Muscle layer of colon (tissue), 2 donors: ENCODE results near the gene TRUB1.

Source experiments
- H3K27ac ChIP-seq: one replicate; pipeline ENCODE4 v1.7.0; 2013; ENCODE audit warnings: low read depth, mild to moderate bottlenecking, low read length, moderate library complexity
- H3K27me3 ChIP-seq, 2 donors: one replicate each; pipeline ENCODE4 v1.7.0; 2013; ENCODE audit warnings: low read length in 2 of 2, mild to moderate bottlenecking in 2 of 2; ENCODE audit not compliant: insufficient read depth in 2 of 2, control insufficient read depth in 1 of 2
- H3K36me3 ChIP-seq: one replicate; pipeline ENCODE4 v1.7.0; 2013; ENCODE audit warnings: mild to moderate bottlenecking, low read length; ENCODE audit not compliant: insufficient read depth
- H3K4me1 ChIP-seq: one replicate; pipeline ENCODE4 v1.7.0; 2013; ENCODE audit warnings: mild to moderate bottlenecking, low read length; ENCODE audit not compliant: insufficient read depth
- H3K4me3 ChIP-seq, 2 donors: one replicate each; pipeline ENCODE4 v1.7.0; 2013; ENCODE audit warnings: low read length in 2 of 2, low read depth in 1 of 2, mild to moderate bottlenecking in 1 of 2, moderate library complexity in 1 of 2
- H3K9ac ChIP-seq: one replicate; pipeline ENCODE4 v1.7.0; 2013; ENCODE audit warnings: low read length
- H3K9me3 ChIP-seq: one replicate; pipeline ENCODE4 v1.7.0; 2013; ENCODE audit warnings: mild to moderate bottlenecking, low read length
- donor health status: abdominal sarcoma.
- donor health status: Adenocarcinoma of cecum.

Gene TRUB1

GRCh38 chr10:114953047-114953446 lies 15.1 kb downstream of the TRUB1 start:
- H3K4me1 ChIP-seq = peaks cover 22% of the 10 kb centered on the region
- H3K4me3 ChIP-seq = no peak overlapping the region
- no peaks in the 10 kb centered on the region for H3K27me3 ChIP-seq
- H3K27ac ChIP-seq = no peak overlapping the region
- H3K36me3 ChIP-seq = no peaks in the 10 kb centered on the region
- H3K9me3 ChIP-seq = no peaks in the 10 kb centered on the region
- H3K9ac ChIP-seq = no peak overlapping the region

DNA sequence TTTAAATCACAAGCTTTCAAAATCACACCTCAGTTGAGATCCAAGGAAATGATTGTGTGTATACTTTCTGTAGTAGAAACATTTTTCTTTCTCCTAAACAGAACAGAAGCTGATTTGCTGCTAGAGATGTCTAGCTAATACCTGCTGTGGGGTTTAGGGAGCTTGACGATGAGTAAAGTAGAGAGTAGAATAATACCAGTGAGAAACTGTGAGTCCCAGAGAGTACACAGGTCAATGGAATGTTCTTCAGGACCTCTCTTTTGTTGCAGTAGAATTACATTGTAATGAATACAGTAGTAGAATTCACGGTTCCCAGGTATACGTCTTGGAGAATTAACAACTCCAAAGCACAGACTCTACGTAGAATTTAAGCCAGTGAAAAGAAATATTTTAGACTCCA lies 18.0 kb downstream of the TRUB1 start:
- Histone ChIP-seq H3K27ac (no peak overlapping the region), H3K4me1 (peaks cover 39% of the 10 kb centered on the region), H3K27me3 (no peaks in the 10 kb centered on the region), H3K9me3 (no peaks in the 10 kb centered on the region), H3K4me3 (no peak overlapping the region), H3K36me3 (no peaks in the 10 kb centered on the region), H3K9ac (no peak overlapping the region)

GRCh38 chr10:114956466-114956865 lies 18.5 kb downstream of the TRUB1 start:
- Histone ChIP-seq H3K4me3 (no peak overlapping the region), H3K27me3 (no peaks in the 10 kb centered on the region), H3K9ac (no peak overlapping the region), H3K4me1 (peaks cover 44% of the 10 kb centered on the region), H3K27ac (peak overlapping the region; percentile 30), H3K9me3 (no peaks in the 10 kb centered on the region), H3K36me3 (no peaks in the 10 kb centered on the region)

GRCh38 chr10:114957122-114957521 lies 19.1 kb downstream of the TRUB1 start:
- no peak overlapping the region for H3K9ac ChIP-seq
- H3K4me1 ChIP-seq = peaks cover 48% of the 10 kb centered on the region
- H3K27me3 ChIP-seq = no peaks in the 10 kb centered on the region
- H3K4me3 ChIP-seq = no peak overlapping the region
- no peaks in the 10 kb centered on the region for H3K9me3 ChIP-seq
- H3K27ac ChIP-seq = peak overlapping the region; percentile 30
- H3K36me3 ChIP-seq = no peaks in the 10 kb centered on the region

GRCh38 chr10:114957673-114958072 lies 19.7 kb downstream of the TRUB1 start:
- H3K27ac ChIP-seq = peak overlapping the region; percentile 22
- no peaks in the 10 kb centered on the region for H3K27me3 ChIP-seq
- H3K9ac ChIP-seq = no peak overlapping the region
- H3K36me3 ChIP-seq = no peaks in the 10 kb centered on the region
- no peak overlapping the region for H3K4me3 ChIP-seq
- no peaks in the 10 kb centered on the region for H3K9me3 ChIP-seq
- H3K4me1 ChIP-seq = peaks cover 51% of the 10 kb centered on the region

- H3K9me3 ChIP-seq = no peaks in the 10 kb centered on the region
- no peak overlapping the region for H3K9ac ChIP-seq
- H3K36me3 ChIP-seq = no peaks in the 10 kb centered on the region
- no peaks in the 10 kb centered on the region for H3K27me3 ChIP-seq
- H3K4me1 ChIP-seq = peaks cover 36% of the 10 kb centered on the region
- no peak overlapping the region for H3K4me3 ChIP-seq
- no peak overlapping the region for H3K27ac ChIP-seq
Measured at GRCh38 chr10:114962441-114962840, 24.4 kb downstream of the TRUB1 start.

GRCh38 chr10:114963908-114964307 lies 25.9 kb downstream of the TRUB1 start:
- H3K36me3 ChIP-seq = no peaks in the 10 kb centered on the region
- peaks cover 25% of the 10 kb centered on the region for H3K4me1 ChIP-seq
- no peaks in the 10 kb centered on the region for H3K27me3 ChIP-seq
- no peak overlapping the region for H3K9ac ChIP-seq
- H3K9me3 ChIP-seq = no peaks in the 10 kb centered on the region
- no peak overlapping the region for H3K4me3 ChIP-seq
- no peak overlapping the region for H3K27ac ChIP-seq

GRCh38 chr10:114967071-114967470 lies 29.1 kb downstream of the TRUB1 start:
- Histone ChIP-seq H3K4me3 (no peak overlapping the region), H3K4me1 (peaks cover 13% of the 10 kb centered on the region), H3K27ac (no peak overlapping the region), H3K36me3 (no peaks in the 10 kb centered on the region), H3K9ac (no peak overlapping the region), H3K27me3 (no peaks in the 10 kb centered on the region), H3K9me3 (no peaks in the 10 kb centered on the region)

- peaks cover 9% of the 10 kb centered on the region for H3K4me1 ChIP-seq
- H3K9me3 ChIP-seq = no peaks in the 10 kb centered on the region
- no peaks in the 10 kb centered on the region for H3K27me3 ChIP-seq
- no peak overlapping the region for H3K4me3 ChIP-seq
- H3K27ac ChIP-seq = peak overlapping the region; percentile 3
- no peak overlapping the region for H3K9ac ChIP-seq
- H3K36me3 ChIP-seq = no peaks in the 10 kb centered on the region
Measured at GRCh38 chr10:114970515-114970914, 32.5 kb downstream of the TRUB1 start.

GRCh38 chr10:114973306-114973705 lies 35.3 kb downstream of the TRUB1 start:
- H3K27ac ChIP-seq = no peak overlapping the region
- H3K9ac ChIP-seq = peak overlapping the region; percentile 11
- H3K36me3 ChIP-seq = no peaks in the 10 kb centered on the region
- no peaks in the 10 kb centered on the region for H3K9me3 ChIP-seq
- H3K4me3 ChIP-seq = no peak overlapping the region
- no peaks in the 10 kb centered on the region for H3K27me3 ChIP-seq
- peaks cover 9% of the 10 kb centered on the region for H3K4me1 ChIP-seq

DNA sequence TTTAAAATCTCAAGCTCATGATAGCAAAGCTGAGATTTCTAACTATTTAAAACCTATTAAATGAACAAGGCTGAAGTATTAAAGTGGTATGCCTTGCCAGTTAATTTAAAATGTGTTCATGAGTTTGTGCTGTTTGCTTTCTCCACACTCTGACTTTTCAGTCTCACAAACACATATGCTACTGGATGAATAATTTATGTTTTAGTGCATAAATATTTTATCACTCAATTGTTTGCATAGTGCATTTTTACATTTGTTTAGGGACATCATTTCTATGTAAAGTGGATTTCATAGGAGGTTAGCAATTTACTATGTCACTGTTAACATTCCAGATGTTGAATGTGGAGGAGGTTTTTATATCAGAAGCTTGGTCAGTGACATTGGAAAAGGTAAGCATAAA lies 36.0 kb downstream of the TRUB1 start:
- Histone ChIP-seq H3K9me3 (no peaks in the 10 kb centered on the region), H3K36me3 (no peaks in the 10 kb centered on the region), H3K27me3 (no peaks in the 10 kb centered on the region), H3K9ac (peak overlapping the region; percentile 29), H3K4me1 (peaks cover 9% of the 10 kb centered on the region), H3K4me3 (peak overlapping the region in 1 of 2 donors; percentile 37), H3K27ac (peak overlapping the region; percentile 63)

DNA sequence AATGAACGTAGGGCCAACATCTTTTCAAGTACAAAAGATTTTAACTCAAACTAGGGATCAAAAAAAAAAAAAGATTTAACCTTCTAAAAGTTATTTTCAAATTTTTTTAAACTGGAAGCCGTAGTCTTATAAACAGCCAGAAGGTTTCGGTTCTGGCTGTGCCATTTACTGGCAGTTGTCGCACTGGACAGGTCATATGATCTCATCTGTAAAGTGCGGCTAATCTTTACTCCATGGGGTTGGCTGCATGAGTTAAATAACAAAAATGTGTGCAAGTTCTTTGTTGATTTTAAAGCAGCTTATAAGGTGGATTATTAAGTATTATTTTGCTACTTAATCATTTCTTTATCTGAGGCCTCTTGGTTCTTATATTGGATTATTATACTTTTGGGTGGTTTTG lies 36.6 kb downstream of the TRUB1 start:
- peak overlapping the region; percentile 29 for H3K9ac ChIP-seq
- no peaks in the 10 kb centered on the region for H3K36me3 ChIP-seq
- no peaks in the 10 kb centered on the region for H3K27me3 ChIP-seq
- H3K9me3 ChIP-seq = no peaks in the 10 kb centered on the region
- H3K4me3 ChIP-seq = peak overlapping the region in 1 of 2 donors; percentile 37
- peaks cover 9% of the 10 kb centered on the region for H3K4me1 ChIP-seq
- H3K27ac ChIP-seq = peak overlapping the region; percentile 63
